Right atrium auricular region (tissue), 2 donors: ENCODE data around the gene TFB2M. TPM values are rescaled to one million over a fixed set of nuclear protein-coding genes. Genes with fewer than 3 reads are reported as not detected.

Experiments used
- DNase-seq: peaks from one replicate; pipeline ENCODE4 v3.0.0-alpha.2; 2019; ENCODE audit warnings: low spot score
- H3K27ac ChIP-seq, 2 donors: fragments of 200-600 bp; sonication (generic); 1 replicate in 1 of 2; 2 replicates in 1 of 2; pipeline ENCODE4 v1.5.1; 2016 to 2019
- H3K27me3 ChIP-seq, 2 donors: fragments of 200-600 bp; sonication (generic); one replicate each; pipeline versions ENCODE4 v1.5.1 to v1.6.0; 2017 to 2019
- H3K36me3 ChIP-seq: fragments of 200-600 bp; sonication (generic); one replicate; pipeline ENCODE4 v1.5.1; 2016
- H3K4me1 ChIP-seq, 2 donors: fragments of 200-600 bp; sonication (generic); one replicate each; pipeline versions ENCODE4 v1.5.1 to v1.6.0; 2017 to 2019
- H3K4me3 ChIP-seq, 2 donors: fragments of 200-600 bp; sonication (generic); 1 replicate in 1 of 2; 2 replicates in 1 of 2; pipeline ENCODE4 v1.5.1; 2017 to 2019; ENCODE audit warnings: mild to moderate bottlenecking in 1 of 2, moderate library complexity in 1 of 2
- H3K9me3 ChIP-seq, 2 donors: fragments of 200-600 bp; sonication (generic); one replicate each; pipeline ENCODE4 v1.5.1; 2019
- total RNA-seq, 2 donors: library from RNA; depleted of rRNA; stranded (reverse); fragments of >200 nt; gene quantifications; one replicate each; pipeline ENCODE4 v1.1.0, GENCODE V29; 2016
- TF ChIP-seq, protein P1 (sequence below), 2 donors: fragments of 200-600 bp; sonication (generic); IDR thresholded peaks; one replicate each; pipeline ENCODE4 v1.5.1; 2019; ENCODE audit warnings: antibody characterized with exemption in 2 of 2

The TFB2M gene
- total RNA-seq, 2 donors from 2014 or later: 5.5 to 12.0 TPM

DNA sequence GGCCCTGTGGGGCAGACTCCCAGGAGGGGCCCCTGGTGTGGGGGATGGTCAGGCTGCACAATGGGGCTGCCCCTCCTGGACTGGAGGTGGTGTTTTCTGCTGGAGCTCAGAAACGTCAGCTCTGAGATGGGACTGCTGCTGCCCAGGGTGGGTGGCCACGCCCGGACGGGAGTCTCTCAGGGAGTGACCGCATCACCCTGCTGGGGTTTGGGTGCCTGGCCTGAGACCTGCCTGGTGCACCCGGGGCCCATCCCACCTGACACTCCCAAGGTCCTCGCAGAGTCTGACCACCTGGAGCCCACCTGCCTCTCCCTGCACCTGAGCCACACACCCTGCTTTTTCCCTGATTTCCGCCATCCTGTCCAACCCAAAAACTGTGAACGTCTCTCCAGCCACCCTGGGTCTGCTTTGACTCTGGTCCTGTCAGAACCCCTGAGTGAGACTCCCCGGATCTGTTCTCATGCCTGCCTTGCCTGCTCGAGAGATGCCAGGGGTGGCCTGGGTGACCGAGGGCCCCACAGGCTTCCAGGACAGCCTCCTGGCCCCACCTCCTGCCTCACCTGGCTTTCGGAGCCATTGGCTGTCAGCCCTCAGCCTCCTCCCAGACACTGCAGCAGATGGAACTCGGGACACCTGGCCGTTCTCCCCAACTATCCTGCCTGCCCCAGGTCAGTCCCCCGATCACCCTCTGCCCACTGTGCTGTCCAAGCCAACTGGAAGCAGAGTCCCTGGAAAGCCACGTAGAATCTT, 47.4 kb downstream of the TFB2M start:
- H3K36me3 ChIP-seq: no peaks in the 10 kb centered on the region
- H3K9me3 ChIP-seq: peaks cover 0 to 29% of the 10 kb centered on the region in 2 donors
- no peaks in the 10 kb centered on the region for H3K27me3 ChIP-seq
- no peak for DNase-seq
- H3K4me1 ChIP-seq: no peaks in the 10 kb centered on the region
- H3K27ac ChIP-seq: no peak overlapping the region
- H3K4me3 ChIP-seq: no peak overlapping the region
- TF ChIP-seq, protein P1, sequence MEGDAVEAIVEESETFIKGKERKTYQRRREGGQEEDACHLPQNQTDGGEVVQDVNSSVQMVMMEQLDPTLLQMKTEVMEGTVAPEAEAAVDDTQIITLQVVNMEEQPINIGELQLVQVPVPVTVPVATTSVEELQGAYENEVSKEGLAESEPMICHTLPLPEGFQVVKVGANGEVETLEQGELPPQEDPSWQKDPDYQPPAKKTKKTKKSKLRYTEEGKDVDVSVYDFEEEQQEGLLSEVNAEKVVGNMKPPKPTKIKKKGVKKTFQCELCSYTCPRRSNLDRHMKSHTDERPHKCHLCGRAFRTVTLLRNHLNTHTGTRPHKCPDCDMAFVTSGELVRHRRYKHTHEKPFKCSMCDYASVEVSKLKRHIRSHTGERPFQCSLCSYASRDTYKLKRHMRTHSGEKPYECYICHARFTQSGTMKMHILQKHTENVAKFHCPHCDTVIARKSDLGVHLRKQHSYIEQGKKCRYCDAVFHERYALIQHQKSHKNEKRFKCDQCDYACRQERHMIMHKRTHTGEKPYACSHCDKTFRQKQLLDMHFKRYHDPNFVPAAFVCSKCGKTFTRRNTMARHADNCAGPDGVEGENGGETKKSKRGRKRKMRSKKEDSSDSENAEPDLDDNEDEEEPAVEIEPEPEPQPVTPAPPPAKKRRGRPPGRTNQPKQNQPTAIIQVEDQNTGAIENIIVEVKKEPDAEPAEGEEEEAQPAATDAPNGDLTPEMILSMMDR (IDR thresholded peaks at IDR 0.05): no peak

GRCh38 chr1:246517391-246517790, 48.7 kb downstream of the TFB2M start:
- no peak for DNase-seq
- H3K27me3 ChIP-seq: no peaks in the 10 kb centered on the region
- H3K9me3 ChIP-seq: peaks cover 0 to 29% of the 10 kb centered on the region in 2 donors
- H3K4me1 ChIP-seq: no peaks in the 10 kb centered on the region
- no peaks in the 10 kb centered on the region for H3K36me3 ChIP-seq
- no peak overlapping the region for H3K27ac ChIP-seq
- H3K4me3 ChIP-seq: no peak overlapping the region
- TF ChIP-seq, protein P1 (IDR thresholded peaks at IDR 0.05): no peak

DNA sequence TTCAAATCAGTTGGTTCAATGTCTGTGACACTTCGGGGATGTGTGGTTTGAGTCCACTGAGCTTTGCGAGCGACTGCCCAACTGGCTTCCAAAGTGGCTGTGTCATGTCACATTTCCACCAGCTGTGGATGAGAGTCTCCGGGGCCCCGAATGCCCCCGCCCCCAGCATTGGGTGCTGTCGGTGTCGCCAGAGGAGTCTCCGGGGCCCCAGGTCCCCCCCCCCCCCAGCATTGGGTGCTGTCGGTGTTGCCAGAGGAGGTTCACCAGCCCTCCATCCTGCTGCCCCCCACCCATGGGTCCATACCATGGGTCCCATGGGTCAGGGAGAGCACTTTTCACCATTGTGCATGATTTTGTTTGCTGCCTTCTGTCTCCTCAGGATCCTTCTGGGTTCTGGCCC, 49.9 kb downstream of the TFB2M start:
- Histone ChIP-seq H3K4me3 (no peak overlapping the region), H3K4me1 (no peaks in the 10 kb centered on the region), H3K36me3 (no peaks in the 10 kb centered on the region), H3K27ac (no peak overlapping the region), H3K27me3 (no peaks in the 10 kb centered on the region), H3K9me3 (peaks cover 0 to 29% of the 10 kb centered on the region in 2 donors)
- TF ChIP-seq, protein P1 (IDR thresholded peaks at IDR 0.05): no peak
- no peak for DNase-seq

- H3K9me3 ChIP-seq: peaks cover 0 to 29% of the 10 kb centered on the region in 2 donors
- no peak for DNase-seq
- TF ChIP-seq, protein P1 (IDR thresholded peaks at IDR 0.05): no peak
- H3K27me3 ChIP-seq: no peaks in the 10 kb centered on the region
- no peak overlapping the region for H3K4me3 ChIP-seq
- no peaks in the 10 kb centered on the region for H3K4me1 ChIP-seq
- H3K36me3 ChIP-seq: no peaks in the 10 kb centered on the region
- H3K27ac ChIP-seq: no peak overlapping the region
These were observed 50.6 kb downstream of the TFB2M start for GRCh38 chr1:246515390-246516005.

GRCh38 chr1:246513619-246514343, 52.3 kb downstream of the TFB2M start:
- Histone ChIP-seq H3K4me1 (no peaks in the 10 kb centered on the region), H3K27ac (no peak overlapping the region), H3K9me3 (peaks cover 0 to 29% of the 10 kb centered on the region in 2 donors), H3K4me3 (no peak overlapping the region), H3K27me3 (no peaks in the 10 kb centered on the region), H3K36me3 (no peaks in the 10 kb centered on the region)
- TF ChIP-seq, protein P1 (IDR thresholded peaks at IDR 0.05): no peak
- DNase-seq: no peak
